Ectodermal cell (in vitro differentiated cells): ENCODE results near the gene UGT1A3.
"Not testable (repeated sequence)": the region's sequence is repeated elsewhere in the genome, so short reads cannot be mapped to it uniquely, and the experiment has no call there.

Experiments used
- H3K27ac ChIP-seq: 2 replicates; pipeline ENCODE4 v1.7.0; 2013; ENCODE audit warnings: mild to moderate bottlenecking, low read depth, low read length; ENCODE audit not compliant: insufficient read depth, poor library complexity, severe bottlenecking
- H3K27me3 ChIP-seq: 2 replicates; pipeline ENCODE4 v1.7.0; 2013; ENCODE audit warnings: mild to moderate bottlenecking, low read length; ENCODE audit not compliant: insufficient read depth, control insufficient read depth, poor library complexity, severe bottlenecking
- H3K36me3 ChIP-seq: one replicate; pipeline ENCODE4 v1.7.0; 2013; ENCODE audit warnings: low read length; ENCODE audit not compliant: control insufficient read depth, insufficient read depth
- H3K4me1 ChIP-seq: one replicate; pipeline ENCODE4 v1.7.0; 2013; ENCODE audit warnings: low read length; ENCODE audit not compliant: control insufficient read depth, insufficient read depth
- H3K4me3 ChIP-seq: 2 replicates; pipeline ENCODE4 v1.7.0; 2013; ENCODE audit warnings: low read depth, low read length, control low read depth; ENCODE audit not compliant: insufficient read depth
- H3K9me3 ChIP-seq: 2 replicates; pipeline ENCODE4 v1.7.0; 2013; ENCODE audit warnings: mild to moderate bottlenecking, low read length, moderate library complexity; ENCODE audit not compliant: control insufficient read depth
- WGBS, 2 experiments: methylation state at CpG; one replicate each; pipeline ENCODE4 v1.1.7; 2013; ENCODE audit warnings: missing lambda C conversion rate in 2 of 2; 5-methylcytosine and 5-hydroxymethylcytosine counted together

UGT1A3 gene

DNA sequence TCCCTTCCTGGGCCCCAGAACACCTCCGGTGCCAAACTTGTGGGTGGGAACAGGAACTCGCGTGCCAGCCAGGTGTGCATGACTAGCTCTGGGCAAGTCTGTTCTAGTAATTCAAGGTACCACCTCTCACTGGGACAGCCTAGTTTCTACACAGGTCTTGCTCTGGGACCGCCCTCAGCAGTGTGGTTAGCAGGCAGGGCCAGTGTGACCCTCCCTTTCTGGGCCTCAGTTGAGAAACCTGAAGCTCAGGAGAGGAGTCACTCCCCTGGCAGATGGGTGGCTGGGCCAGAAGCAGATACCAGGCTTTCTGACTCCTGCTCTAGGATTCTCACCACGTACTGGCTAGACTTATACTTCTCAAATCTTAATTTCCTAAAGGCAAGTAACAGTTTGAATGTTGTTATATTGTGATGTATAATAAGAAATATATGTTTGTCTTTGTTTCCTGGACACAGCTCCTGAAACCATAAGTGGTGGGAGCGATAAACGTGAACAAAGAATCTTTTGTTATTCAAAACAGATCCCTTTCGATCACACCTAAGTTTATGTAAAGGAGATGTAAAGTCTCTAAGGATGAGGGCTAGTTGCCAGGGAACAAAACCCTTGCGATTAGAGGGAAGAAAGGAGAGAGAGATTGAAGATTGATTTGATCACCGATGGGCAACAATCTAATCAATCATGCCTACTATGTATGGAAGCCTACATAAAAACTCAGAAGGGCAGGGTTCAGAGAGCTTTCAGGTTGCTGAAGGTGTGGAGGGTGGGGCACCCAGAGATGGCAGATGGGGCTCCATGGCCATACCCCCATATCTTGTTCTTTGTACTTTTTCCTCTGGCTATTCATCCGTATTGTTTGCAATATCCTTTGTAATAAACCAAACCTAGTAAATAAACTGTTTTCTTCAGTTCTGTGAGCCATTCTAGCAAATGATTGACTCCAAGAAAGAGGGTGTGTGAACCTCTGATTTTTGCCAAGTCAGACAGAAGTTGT lies 37.1 kb upstream of the UGT1A3 start:
- Histone ChIP-seq H3K36me3 (no peaks in the 10 kb centered on the region), H3K27me3 (no peaks in the 10 kb centered on the region), H3K27ac (no peak overlapping the region), H3K9me3 (no peaks in the 10 kb centered on the region), H3K4me3 (no peak overlapping the region), H3K4me1 (no peaks in the 10 kb centered on the region)
- 86 to 87% methylated on average over 10 of the region's 11 CpGs for WGBS, 2 experiments

DNA sequence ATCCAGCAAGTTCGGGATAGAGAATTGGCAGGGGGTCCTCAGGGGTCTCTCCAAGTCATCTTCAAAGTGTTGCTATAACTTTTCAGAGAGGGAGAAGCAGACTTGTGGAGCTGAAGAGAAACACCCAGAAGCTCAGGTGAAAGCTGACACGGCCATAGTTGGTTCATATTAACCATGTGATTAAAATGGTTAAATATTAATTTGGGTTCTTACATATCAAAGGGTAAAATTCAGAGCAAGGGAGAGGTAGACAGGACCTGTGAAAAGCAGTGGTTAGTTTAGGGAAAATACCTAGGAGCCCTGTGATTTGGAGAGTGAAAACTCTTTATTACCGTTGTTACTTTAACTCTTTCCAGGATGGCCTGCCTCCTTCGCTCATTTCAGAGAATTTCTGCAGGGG lies 36.2 kb upstream of the UGT1A3 start, which contains the start of gene UGT1A6:
UGT1A6 (plus strand) TSS at position 243 of the 400 bp plus-strand sequence; CDS start at position 358, 115 bp downstream.
- H3K4me3 ChIP-seq, result no peak within 1 kb of the TSS
- H3K36me3 ChIP-seq, result no peaks in the 10 kb centered on the region
- H3K27ac ChIP-seq, result no peak within 1 kb of the TSS
- H3K27me3 ChIP-seq, result no peaks in the 10 kb centered on the region
- H3K4me1 ChIP-seq, result no peaks in the 10 kb centered on the region
- 97% methylated on average over 4 of the region's 4 CpGs for WGBS, 2 experiments
- H3K9me3 ChIP-seq, result no peaks in the 10 kb centered on the region

- Histone ChIP-seq H3K4me3 (no peak overlapping the region), H3K9me3 (no peaks in the 10 kb centered on the region), H3K27me3 (no peaks in the 10 kb centered on the region), H3K4me1 (no peaks in the 10 kb centered on the region), H3K36me3 (no peaks in the 10 kb centered on the region), H3K27ac (no peak overlapping the region)
- WGBS, 2 experiments, result 80 to 82% methylated on average over 6 of the region's 6 CpGs
Measured at GRCh38 chr2:233693963-233694362, 34.9 kb upstream of the UGT1A3 start.

- Histone ChIP-seq H3K9me3 (no peaks in the 10 kb centered on the region), H3K4me1 (peaks cover 8% of the 10 kb centered on the region), H3K4me3 (no peak overlapping the region), H3K27ac (no peak overlapping the region), H3K36me3 (no peaks in the 10 kb centered on the region), H3K27me3 (no peaks in the 10 kb centered on the region)
- WGBS, 2 experiments, result 75 to 87% methylated on average over 4 of the region's 4 CpGs
Measured at GRCh38 chr2:233698740-233699139, 30.1 kb upstream of the UGT1A3 start.

DNA sequence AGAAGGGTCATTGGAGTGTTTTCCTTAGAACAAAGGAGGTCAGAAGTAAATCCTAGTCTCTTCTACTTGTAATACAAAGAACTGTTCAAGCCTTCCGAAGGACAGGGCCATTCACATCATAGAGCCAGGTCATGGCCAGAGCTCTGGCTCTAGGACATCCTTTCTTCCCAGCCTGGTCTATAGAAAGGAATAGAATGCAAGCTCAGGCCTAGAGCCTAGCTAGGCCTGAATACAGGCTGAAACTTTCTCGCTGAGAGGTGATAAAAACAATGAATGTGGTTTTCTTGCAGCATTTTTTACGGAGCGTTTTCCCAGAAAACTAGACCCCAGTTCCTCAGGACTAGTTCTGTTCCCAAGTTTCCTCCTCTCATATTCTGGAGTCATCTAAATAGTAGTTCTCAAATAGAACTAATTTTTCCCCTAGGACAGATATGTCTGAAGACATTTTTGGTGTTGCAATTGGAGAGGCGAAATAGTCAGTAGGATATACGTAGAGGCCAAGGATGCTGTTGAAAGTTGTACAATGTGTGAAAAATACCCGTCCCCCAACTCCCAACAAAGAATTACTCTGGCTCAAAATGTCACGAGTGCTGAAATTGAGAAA lies 29.3 kb upstream of the UGT1A3 start:
- no peak overlapping the region for H3K4me3 ChIP-seq
- H3K36me3 ChIP-seq, result no peaks in the 10 kb centered on the region
- 83 to 84% methylated on average over 8 of the region's 8 CpGs for WGBS, 2 experiments
- peak overlapping the region; percentile 50 for H3K27ac ChIP-seq
- H3K4me1 ChIP-seq, result peaks cover 8% of the 10 kb centered on the region
- no peaks in the 10 kb centered on the region for H3K9me3 ChIP-seq
- H3K27me3 ChIP-seq, result no peaks in the 10 kb centered on the region

- Histone ChIP-seq H3K36me3 (no peaks in the 10 kb centered on the region), H3K27ac (peak overlapping the region; percentile 89), H3K4me3 (no peak overlapping the region), H3K9me3 (no peaks in the 10 kb centered on the region), H3K4me1 (peaks cover 8% of the 10 kb centered on the region), H3K27me3 (no peaks in the 10 kb centered on the region)
- 0 to 9% methylated on average over 1 of the region's 1 CpG for WGBS, 2 experiments
Measured at GRCh38 chr2:233700028-233700635, 28.7 kb upstream of the UGT1A3 start.

GRCh38 chr2:233700842-233701241 lies 28.0 kb upstream of the UGT1A3 start:
- not testable (repeated sequence) for H3K4me1 ChIP-seq, H3K4me3 ChIP-seq, H3K27ac ChIP-seq, H3K9me3 ChIP-seq, H3K27me3 ChIP-seq, H3K36me3 ChIP-seq
- WGBS, 2 experiments, result 100% methylated on average over 1 of the region's 5 CpGs; no CpG with 5 or more reads in 1 of the 2 experiments

- 91 to 94% methylated on average over 1 of the region's 3 CpGs for WGBS, 2 experiments
- H3K27ac ChIP-seq, result no peak overlapping the region
Measured at GRCh38 chr2:233702238-233702637, 26.6 kb upstream of the UGT1A3 start.

GRCh38 chr2:233705911-233706506 lies 22.8 kb upstream of the UGT1A3 start:
- H3K4me1 ChIP-seq, result no peaks in the 10 kb centered on the region
- H3K9me3 ChIP-seq, result no peaks in the 10 kb centered on the region
- no peaks in the 10 kb centered on the region for H3K27me3 ChIP-seq
- no peak overlapping the region for H3K27ac ChIP-seq
- no peaks in the 10 kb centered on the region for H3K36me3 ChIP-seq
- 70 to 73% methylated on average over 4 of the region's 4 CpGs for WGBS, 2 experiments
- no peak overlapping the region for H3K4me3 ChIP-seq

More at GRCh38 chr2:233702238-233702637, 26.6 kb upstream of the UGT1A3 start:
- H3K9me3 ChIP-seq, result no peaks in the 10 kb centered on the region
- H3K4me1 ChIP-seq, result peaks cover 8% of the 10 kb centered on the region
- no peaks in the 10 kb centered on the region for H3K27me3 ChIP-seq
- no peak overlapping the region for H3K4me3 ChIP-seq
- H3K36me3 ChIP-seq, result no peaks in the 10 kb centered on the region
